Activated T-cell treated with anti-CD3 and anti-CD28 coated beads, Interleukin-2, amount 50 U/mL, for 4 hours (primary cell): ENCODE measurements around the gene CCIN. TPM values are rescaled to one million over a fixed set of nuclear protein-coding genes. Genes with fewer than 3 reads are reported as not detected.
"Not testable (repeated sequence)": the region's sequence is repeated elsewhere in the genome, so short reads cannot be mapped to it uniquely, and the experiment has no call there.

ENCODE experiments used
- ATAC-seq, 2 donors: fragments of 200-7000 bp; cut with Tn5 transposase; one replicate each; pipeline ENCODE4 v1.10.0; 2021
- DNase-seq: peaks from one replicate; pipeline ENCODE4 v3.0.0-alpha.2; 2020
- H3K27me3 Mint-ChIP-seq: one replicate; pipeline ENCODE4 v1.8.0; 2021; ENCODE audit warnings: low read depth, mixed read lengths
- H3K36me3 Mint-ChIP-seq: one replicate; pipeline ENCODE4 v1.8.0; 2022; ENCODE audit warnings: mixed read lengths; ENCODE audit not compliant: insufficient read depth
- H3K4me1 Mint-ChIP-seq: one replicate; pipeline ENCODE4 v1.8.0; 2021; ENCODE audit warnings: low read depth, mixed read lengths
- H3K4me3 Mint-ChIP-seq: one replicate; pipeline ENCODE4 v1.8.0; 2021; ENCODE audit warnings: mild to moderate bottlenecking, moderate library complexity, mixed read lengths
- H3K9me3 Mint-ChIP-seq: one replicate; pipeline ENCODE4 v1.8.0; 2021; ENCODE audit warnings: mixed read lengths
- total RNA-seq, 3 donors: library from RNA; stranded (reverse); gene quantifications; one replicate each; pipeline ENCODE4 v1.2.1, GENCODE V29; 2021

Gene CCIN
- total RNA-seq, 3 donors from 2014 or later, result not detected

DNA sequence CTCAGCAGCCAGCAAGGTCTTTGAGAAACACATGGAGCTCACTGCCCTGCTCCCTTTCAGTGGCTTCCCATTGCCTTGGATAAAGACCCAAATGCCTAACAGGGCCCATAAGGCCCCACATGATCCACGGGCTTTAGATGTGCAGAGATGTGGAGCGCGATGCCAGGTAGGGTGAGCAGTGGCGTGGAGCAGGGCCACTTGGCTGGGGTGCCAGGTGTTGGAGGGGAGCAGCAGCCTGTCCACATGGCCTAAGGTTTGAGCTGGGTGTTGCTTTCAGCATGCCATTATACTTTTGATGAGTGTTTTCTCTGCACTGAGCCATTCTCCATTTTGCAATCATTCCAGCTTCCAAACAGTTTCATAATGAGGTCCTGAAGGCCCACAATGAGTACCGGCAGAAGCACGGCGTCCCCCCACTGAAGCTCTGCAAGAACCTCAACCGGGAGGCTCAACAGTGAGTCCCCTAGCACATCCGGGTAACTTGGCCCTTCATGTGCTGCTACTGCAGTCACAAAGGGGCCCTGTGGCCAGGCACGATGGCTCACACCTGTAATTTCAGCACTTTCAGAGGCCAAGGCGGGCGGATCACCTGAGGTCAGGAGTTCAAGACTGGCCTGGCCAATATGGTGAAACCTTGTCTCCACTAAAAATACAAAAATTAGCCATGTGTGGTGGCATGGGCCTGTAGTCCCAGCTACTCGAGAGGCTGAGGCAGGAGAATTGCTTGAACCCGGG, 21.6 kb upstream of the CCIN start:
- Mint-ChIP-seq H3K4me1 (peaks cover 90% of the 10 kb centered on the region), H3K36me3 (peaks cover 19% of the 10 kb centered on the region), H3K4me3 (no peak overlapping the region), H3K9me3 (peaks cover 12% of the 10 kb centered on the region), H3K27me3 (no peaks in the 10 kb centered on the region)
- ATAC-seq, result no peak
- DNase-seq, result no peak

GRCh38 chr9:36148311-36149051, 20.7 kb upstream of the CCIN start:
- peak; percentile 65 for DNase-seq
- Mint-ChIP-seq H3K4me3 (no peak overlapping the region), H3K4me1 (peaks cover 90% of the 10 kb centered on the region), H3K9me3 (peaks cover 12% of the 10 kb centered on the region), H3K36me3 (peaks cover 19% of the 10 kb centered on the region), H3K27me3 (no peaks in the 10 kb centered on the region)
- ATAC-seq, result peak in 1 of 2 donors; percentile 8

DNA sequence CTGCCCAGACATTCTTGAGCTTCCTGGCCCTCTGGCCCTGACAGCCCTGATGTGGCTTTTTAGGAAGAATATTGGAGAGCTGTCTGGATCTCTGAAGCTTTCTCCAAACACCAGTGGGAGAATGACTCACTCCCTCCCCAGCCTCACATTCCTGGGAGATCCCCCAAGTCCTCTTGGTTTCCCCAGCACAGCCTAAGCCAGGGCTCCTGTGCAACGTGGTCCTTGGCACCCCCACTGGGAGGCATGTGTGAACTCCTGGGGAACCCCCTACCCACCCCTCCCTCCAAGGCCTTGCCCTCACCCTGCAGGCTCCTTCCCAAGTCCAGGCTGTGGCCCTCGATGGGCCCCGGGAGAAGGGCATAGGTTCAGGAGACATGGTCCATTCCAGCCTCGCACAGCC, 20.0 kb upstream of the CCIN start:
- H3K27me3 Mint-ChIP-seq, result no peaks in the 10 kb centered on the region
- H3K9me3 Mint-ChIP-seq, result peaks cover 12% of the 10 kb centered on the region
- peaks cover 88% of the 10 kb centered on the region for H3K4me1 Mint-ChIP-seq
- peaks cover 19% of the 10 kb centered on the region for H3K36me3 Mint-ChIP-seq
- DNase-seq (no peak), ATAC-seq (no peak)
- H3K4me3 Mint-ChIP-seq, result no peak overlapping the region

GRCh38 chr9:36150574-36151315, 18.4 kb upstream of the CCIN start:
- Mint-ChIP-seq H3K4me1 (peaks cover 80% of the 10 kb centered on the region), H3K27me3 (no peaks in the 10 kb centered on the region), H3K4me3 (peak overlapping the region; percentile 63), H3K9me3 (peaks cover 7% of the 10 kb centered on the region), H3K36me3 (peaks cover 19% of the 10 kb centered on the region)
- DNase-seq (no peak), ATAC-seq (no peak)

DNA sequence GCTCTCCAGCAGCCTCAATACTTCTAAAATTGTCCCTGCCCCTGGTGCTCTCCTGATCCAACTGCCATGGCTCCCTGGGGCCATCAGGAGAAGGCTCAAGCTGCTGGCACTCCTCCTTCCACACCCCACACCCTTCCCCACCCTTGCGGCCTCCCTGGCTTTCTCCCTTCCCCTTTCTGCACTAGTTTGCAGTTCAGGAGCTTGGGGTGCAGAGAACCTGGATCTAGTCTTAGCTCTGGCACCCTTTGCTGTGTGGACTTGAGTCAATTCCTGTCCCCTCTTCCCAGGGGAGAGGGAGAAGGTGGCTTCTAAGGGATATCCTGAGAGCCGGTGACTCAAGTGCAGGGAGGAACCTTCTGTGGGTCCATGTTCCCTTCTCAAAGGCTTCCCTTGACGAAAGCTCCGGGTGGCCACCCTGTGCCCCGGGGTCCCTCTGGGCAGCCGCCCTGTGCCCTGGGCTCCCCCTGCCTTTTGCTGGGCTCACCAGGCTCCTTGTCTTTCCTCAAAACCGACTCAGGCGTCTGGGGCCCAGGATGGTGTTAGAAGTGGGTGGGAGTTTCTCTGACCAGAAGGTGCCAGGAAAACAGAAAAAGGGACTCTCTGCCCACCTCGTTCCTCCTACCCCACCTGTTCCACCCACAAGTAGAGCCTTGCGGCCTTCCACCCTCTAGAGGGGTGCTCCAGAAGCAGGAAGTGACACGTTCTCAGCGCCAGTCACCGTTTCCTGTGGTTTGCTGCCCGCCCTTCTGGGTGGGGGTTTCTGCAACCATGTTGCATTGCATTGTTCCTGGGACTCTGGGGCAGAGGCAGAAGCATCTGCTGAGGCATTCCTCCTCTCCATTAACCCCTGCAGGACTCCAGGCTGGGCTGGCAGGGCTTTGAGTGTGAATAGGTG, 17.6 kb upstream of the CCIN start:
- Mint-ChIP-seq H3K4me1 (peaks cover 73% of the 10 kb centered on the region), H3K36me3 (peaks cover 14% of the 10 kb centered on the region), H3K9me3 (no peaks in the 10 kb centered on the region), H3K4me3 (peak overlapping the region; percentile 63), H3K27me3 (no peaks in the 10 kb centered on the region)
- DNase-seq (peak; percentile 83), ATAC-seq (peak; percentile 95 to 98)

DNA sequence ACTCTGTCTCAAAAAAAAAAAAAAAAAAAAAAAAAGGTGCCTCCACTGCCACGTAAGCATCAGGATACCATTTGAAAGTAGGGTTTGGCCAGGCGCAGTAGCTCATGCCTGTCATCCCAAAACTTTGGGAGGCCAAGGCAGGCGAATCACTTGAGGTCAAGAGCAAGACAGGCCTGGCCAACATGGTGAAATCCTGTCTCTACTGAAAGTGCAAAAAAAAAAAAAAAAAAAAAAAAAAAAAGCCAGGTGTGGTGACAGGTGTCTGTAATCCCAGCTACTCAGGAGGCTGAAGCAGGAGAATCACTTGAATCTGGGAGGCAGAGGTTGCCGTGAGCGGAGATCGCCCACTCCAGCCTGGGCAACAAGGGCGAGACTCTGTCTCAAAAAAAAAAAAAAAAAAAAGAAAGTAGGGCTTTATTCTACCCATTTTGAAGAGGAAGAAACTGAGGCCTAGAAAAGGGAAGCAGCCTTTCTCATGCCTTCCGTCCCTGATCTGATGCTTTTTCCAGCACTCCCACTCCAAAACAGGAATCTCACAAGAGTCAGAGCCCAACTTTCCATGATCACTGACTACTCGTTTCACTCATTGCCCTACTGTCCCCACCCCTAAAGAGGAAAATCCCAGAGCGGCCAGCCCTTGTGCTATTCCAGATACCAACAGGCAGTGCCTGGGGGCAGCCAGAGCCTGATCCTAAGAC, 16.3 kb upstream of the CCIN start:
- Mint-ChIP-seq H3K9me3 (no peaks in the 10 kb centered on the region), H3K27me3 (no peaks in the 10 kb centered on the region), H3K4me3 (no peak overlapping the region), H3K4me1 (peaks cover 62% of the 10 kb centered on the region), H3K36me3 (peaks cover 11% of the 10 kb centered on the region)
- no peak for DNase-seq
- ATAC-seq, result no peak

DNA sequence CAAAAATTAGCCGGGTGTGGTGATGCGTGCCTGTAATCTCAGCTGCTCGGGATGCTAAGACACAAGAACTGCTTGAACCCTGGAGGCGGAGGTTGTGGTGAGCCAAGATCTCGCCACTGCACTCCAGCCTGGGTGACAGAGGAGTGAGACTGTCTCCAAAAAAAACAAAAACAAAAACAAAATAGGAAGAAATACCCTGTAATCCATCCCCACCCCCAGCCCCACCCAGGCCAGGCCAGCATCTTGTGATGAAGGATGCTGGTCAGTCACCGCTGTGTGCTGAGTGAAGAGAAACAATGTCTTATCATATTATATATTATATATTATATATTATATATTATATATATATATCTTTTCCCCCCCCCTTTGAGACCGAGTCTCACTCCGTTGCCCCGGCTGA, 15.4 kb upstream of the CCIN start:
- DNase-seq (no peak), ATAC-seq (no peak)
- Mint-ChIP-seq H3K4me1 (peaks cover 59% of the 10 kb centered on the region), H3K27me3 (no peaks in the 10 kb centered on the region), H3K36me3 (peaks cover 17% of the 10 kb centered on the region), H3K9me3 (no peaks in the 10 kb centered on the region), H3K4me3 (no peak overlapping the region)

DNA sequence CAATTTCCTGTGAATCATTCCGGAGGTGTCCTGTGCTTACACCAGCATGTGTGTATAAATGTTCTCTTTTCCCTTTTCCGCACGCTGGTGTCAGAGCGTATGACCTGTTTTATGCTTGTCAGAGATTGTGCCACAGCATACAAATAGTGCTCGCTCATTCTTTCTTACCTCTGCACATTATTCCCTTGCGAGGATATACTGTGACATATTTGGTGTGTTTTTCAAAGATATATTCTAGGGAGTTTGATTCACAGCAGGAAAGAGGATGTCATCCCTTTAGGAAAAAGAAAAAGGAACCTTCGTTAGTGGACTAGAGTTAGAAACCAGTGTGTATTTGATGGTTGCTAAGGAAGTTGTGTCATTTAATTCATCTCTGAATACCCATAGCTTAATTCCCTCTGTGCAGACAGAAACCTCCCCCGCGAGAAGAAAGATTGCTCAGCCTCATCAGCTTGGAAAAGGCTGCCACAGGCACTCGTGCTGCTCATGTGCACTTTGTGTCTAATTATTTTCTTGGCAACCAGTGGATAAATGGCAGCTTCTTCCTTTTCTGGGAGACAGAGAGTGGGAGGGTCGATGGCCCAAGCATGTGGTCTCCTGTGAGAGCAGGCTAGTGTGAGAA, 14.7 kb upstream of the CCIN start:
- Mint-ChIP-seq H3K4me1 (peaks cover 55% of the 10 kb centered on the region), H3K9me3 (no peaks in the 10 kb centered on the region), H3K36me3 (peaks cover 20% of the 10 kb centered on the region), H3K4me3 (peak overlapping the region; percentile 2), H3K27me3 (no peaks in the 10 kb centered on the region)
- DNase-seq, result no peak
- no peak for ATAC-seq

- Mint-ChIP-seq H3K9me3 (no peaks in the 10 kb centered on the region), H3K4me3 (no peak overlapping the region), H3K4me1 (peaks cover 42% of the 10 kb centered on the region), H3K27me3 (no peaks in the 10 kb centered on the region), H3K36me3 (peaks cover 22% of the 10 kb centered on the region)
- ATAC-seq (no peak), DNase-seq (no peak)
These were observed 13.1 kb upstream of the CCIN start for GRCh38 chr9:36156116-36156515.

DNA sequence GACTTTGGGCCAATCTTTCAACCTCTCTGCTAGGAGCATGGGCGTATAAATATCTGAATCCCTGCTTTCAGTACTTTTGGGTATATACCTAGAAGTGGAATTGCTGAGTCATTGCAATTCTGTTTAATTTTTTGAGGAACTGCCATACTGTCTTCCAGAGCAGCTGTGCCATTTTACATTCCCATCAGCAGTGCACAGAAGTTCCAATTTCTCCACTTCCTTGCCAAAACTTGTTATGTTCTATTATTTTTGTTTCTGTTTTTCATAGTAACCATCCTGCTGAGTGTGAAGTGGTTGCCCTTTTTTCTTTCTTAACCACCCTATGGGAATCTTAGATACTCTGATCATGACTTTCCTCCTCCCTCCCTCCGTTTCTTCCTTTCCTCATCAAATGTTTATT, 11.1 kb upstream of the CCIN start:
- Mint-ChIP-seq H3K4me1 (peaks cover 25% of the 10 kb centered on the region), H3K36me3 (peaks cover 22% of the 10 kb centered on the region), H3K4me3 (no peak overlapping the region), H3K27me3 (no peaks in the 10 kb centered on the region), H3K9me3 (no peaks in the 10 kb centered on the region)
- DNase-seq (no peak), ATAC-seq (no peak)

DNA sequence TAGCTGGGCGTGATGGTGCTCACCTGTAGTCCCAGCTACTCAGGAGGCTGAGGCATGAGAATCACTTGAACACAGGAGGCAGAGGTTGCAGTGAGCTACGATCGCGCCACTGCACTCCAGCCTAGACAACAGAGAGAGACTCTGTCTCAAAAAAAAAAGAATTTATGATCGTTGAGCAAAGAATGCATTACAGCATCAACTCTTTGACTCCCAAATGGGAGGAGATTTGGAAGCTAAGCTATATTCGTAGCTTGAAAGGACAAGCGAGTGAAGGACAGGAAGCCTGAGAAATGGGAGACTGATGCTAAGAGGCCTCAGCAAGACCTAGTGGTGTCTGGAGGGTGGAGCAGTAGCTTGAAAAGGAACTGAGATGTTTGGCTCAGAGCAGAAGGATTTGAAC, 10.3 kb upstream of the CCIN start:
- Mint-ChIP-seq H3K4me3 (no peak overlapping the region), H3K36me3 (peaks cover 22% of the 10 kb centered on the region), H3K4me1 (peaks cover 18% of the 10 kb centered on the region), H3K27me3 (no peaks in the 10 kb centered on the region), H3K9me3 (no peaks in the 10 kb centered on the region)
- ATAC-seq (no peak), DNase-seq (no peak)

- H3K4me3 Mint-ChIP-seq, H3K9me3 Mint-ChIP-seq, DNase-seq, H3K27me3 Mint-ChIP-seq, ATAC-seq: not testable (repeated sequence)
- H3K4me1 Mint-ChIP-seq, result peaks cover 13% of the 10 kb centered on the region
- H3K36me3 Mint-ChIP-seq, result peaks cover 19% of the 10 kb centered on the region
These were observed 9.7 kb upstream of the CCIN start for GRCh38 chr9:36159509-36159908.

DNA sequence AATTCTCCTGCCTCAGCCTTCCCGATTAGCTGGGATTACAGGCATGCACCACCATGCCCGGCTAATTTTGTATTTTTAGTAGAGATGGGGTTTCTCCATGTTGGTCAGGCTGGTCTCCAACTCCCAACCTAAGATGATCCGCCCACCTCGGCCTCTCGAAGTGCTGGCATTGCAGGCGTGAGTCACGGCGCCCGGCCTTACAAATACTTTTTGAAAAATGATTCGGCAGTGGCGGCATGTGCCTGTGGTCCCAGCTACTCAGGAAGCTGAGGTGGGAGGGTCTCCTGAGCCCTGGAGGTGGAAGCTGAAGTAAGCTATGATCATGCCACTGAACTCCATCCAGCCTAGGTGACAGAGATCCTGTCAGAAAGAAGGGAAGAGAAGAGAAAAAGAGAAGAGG, 9.1 kb upstream of the CCIN start:
- not testable (repeated sequence) for H3K27me3 Mint-ChIP-seq, H3K4me3 Mint-ChIP-seq, H3K4me1 Mint-ChIP-seq, DNase-seq, ATAC-seq, H3K9me3 Mint-ChIP-seq
- H3K36me3 Mint-ChIP-seq, result peaks cover 17% of the 10 kb centered on the region
